B cell (primary cell): ENCODE measurements around the gene MTUS2. TPM values are rescaled to one million over a fixed set of nuclear protein-coding genes. Genes with fewer than 3 reads are reported as not detected.

Source experiments
- ATAC-seq: fragments of 200-7000 bp; cut with Tn5 transposase; one replicate; pipeline ENCODE4 v1.10.0; 2021; ENCODE audit warnings: low read depth, mild to moderate bottlenecking, moderate number of reproducible peaks, moderate library complexity
- CTCF ChIA-PET: fragments of 350-600 bp; sonication (Branson Sonifier 250); formaldehyde crosslinking; loops from one replicate; lab custom pipeline; 2021; ENCODE audit warnings: antibody characterized with exemption, inconsistent platforms; lab: Charles Lee
- POLR2A ChIA-PET: fragments of 350-600 bp; sonication (Branson Sonifier 250); formaldehyde crosslinking; loops from one replicate; lab custom pipeline; 2021; ENCODE audit warnings: antibody characterized with exemption; lab: Charles Lee
- DNase-seq: peaks from one replicate; pipeline ENCODE4 v3.0.0; 2013
- H2AFZ ChIP-seq: 2 replicates; pipeline ENCODE4 v1.6.1; 2012; ENCODE audit warnings: mild to moderate bottlenecking, low read depth, low read length; ENCODE audit not compliant: insufficient read depth, poor library complexity, severe bottlenecking
- H3K27ac ChIP-seq, 2 donors: 1 replicate in 1 of 2; 2 replicates in 1 of 2; pipeline ENCODE4 v1.5.1; 2012 to 2013; ENCODE audit warnings: low read length in 2 of 2, mild to moderate bottlenecking in 2 of 2, moderate library complexity in 1 of 2
- H3K27me3 ChIP-seq, 4 experiments: fragments of 200-600 bp in 1 of 4; sonication (generic) in 1 of 4; replicated peaks in 1 of 4; 1 replicate in 2 of 4; 2 replicates in 2 of 4; pipeline versions ENCODE4 v1.6.1 to v1.7.0; 2013 to 2016; ENCODE audit warnings: low read length in 3 of 4, mild to moderate bottlenecking in 2 of 4, mixed read lengths in 1 of 4, moderate library complexity in 1 of 4; ENCODE audit not compliant: insufficient read depth in 4 of 4, control insufficient read depth in 3 of 4; ENCODE audit errors: control extremely low read depth in 1 of 4
- H3K36me3 ChIP-seq, 2 experiments: replicated peaks in 1 of 2; 1 replicate in 1 of 2; 2 replicates in 1 of 2; pipeline versions ENCODE4 v1.6.1 to v1.7.1; 2013; ENCODE audit warnings: low read length in 1 of 2; ENCODE audit not compliant: insufficient read depth in 2 of 2, control insufficient read depth in 1 of 2; ENCODE audit errors: control extremely low read depth in 1 of 2, extremely low read depth in 1 of 2
- H3K4me1 ChIP-seq, 2 donors: fragments of 200-600 bp in 1 of 2; sonication (generic) in 1 of 2; 1 replicate in 1 of 2; 2 replicates in 1 of 2; pipeline versions ENCODE4 v1.5.1 to v1.6.1; 2013 to 2017; ENCODE audit warnings: low read length in 2 of 2; ENCODE audit not compliant: control insufficient read depth in 2 of 2, insufficient read depth in 2 of 2
- H3K4me2 ChIP-seq: replicated peaks from 2 replicates; pipeline ENCODE3; 2012; ENCODE audit warnings: mild to moderate bottlenecking, low read depth, low read length; ENCODE audit not compliant: poor library complexity, severe bottlenecking
- H3K4me3 ChIP-seq, 5 experiments: fragments of 200-600 bp in 1 of 5; sonication (generic) in 1 of 5; 1 replicate in 3 of 5; 2 replicates in 2 of 5; pipeline versions ENCODE4 v1.5.1 to v1.7.0; 2011 to 2016; ENCODE audit warnings: low read length in 4 of 5, mild to moderate bottlenecking in 4 of 5, low read depth in 2 of 5, control low read depth in 1 of 5, moderate library complexity in 1 of 5; ENCODE audit not compliant: insufficient read depth in 1 of 5; ENCODE audit errors: control extremely low read depth in 1 of 5, extremely low read depth in 1 of 5
- H3K79me2 ChIP-seq: fragments of 200-600 bp; sonication (generic); one replicate; pipeline ENCODE4 v1.6.0; 2016; ENCODE audit warnings: low read length; ENCODE audit not compliant: control insufficient read depth, insufficient read depth
- H3K9ac ChIP-seq: fragments of 200-600 bp; sonication (generic); 2 replicates; pipeline ENCODE4 v1.6.1; 2017; ENCODE audit warnings: mild to moderate bottlenecking, low read length, moderate library complexity
- H3K9me3 ChIP-seq, 3 donors: one replicate each; pipeline versions ENCODE4 v1.6.1 to v1.7.1; 2013; ENCODE audit warnings: low read length in 2 of 3; ENCODE audit not compliant: control insufficient read depth in 2 of 3, insufficient read depth in 1 of 3; ENCODE audit errors: control extremely low read depth in 1 of 3
- H4K20me1 ChIP-seq: 2 replicates; pipeline ENCODE4 v1.6.0; 2012; ENCODE audit warnings: mild to moderate bottlenecking, low read length; ENCODE audit not compliant: insufficient read depth, control insufficient read depth, poor library complexity, severe bottlenecking
- H3K27ac Mint-ChIP-seq: one replicate; pipeline ENCODE4 v1.8.0; 2021; ENCODE audit warnings: mixed read lengths
- H3K27me3 Mint-ChIP-seq: one replicate; pipeline ENCODE4 v1.8.0; 2021; ENCODE audit warnings: mixed read lengths
- H3K4me1 Mint-ChIP-seq: one replicate; pipeline ENCODE4 v1.8.0; 2021; ENCODE audit warnings: mixed read lengths
- H3K4me3 Mint-ChIP-seq: one replicate; pipeline ENCODE4 v1.8.0; 2021; ENCODE audit warnings: mixed read lengths
- H3K9me3 Mint-ChIP-seq: one replicate; pipeline ENCODE4 v1.8.0; 2022; ENCODE audit warnings: mixed read lengths; ENCODE audit not compliant: insufficient read depth
- CTCF ChIP-seq: fragments of 200-600 bp; IDR thresholded peaks from one replicate; pipeline ENCODE4 v1.8.0; 2022; ENCODE audit warnings: antibody characterized with exemption, mild to moderate bottlenecking
- EZH2 ChIP-seq: IDR thresholded peaks from 2 replicates; pipeline ENCODE4 v1.6.1; 2012; ENCODE audit warnings: borderline replicate concordance, low read depth, mild to moderate bottlenecking, moderate library complexity, low read length; ENCODE audit not compliant: insufficient read depth, poor library complexity, severe bottlenecking
- WGBS: methylation state at CpG from one replicate; pipeline ENCODE4 v1.1.5; 2013; ENCODE audit warnings: missing lambda C conversion rate; ENCODE audit not compliant: insufficient coverage; 5-methylcytosine and 5-hydroxymethylcytosine counted together
- intact Hi-C: fragments of 100-400 bp; cut with micrococcal nuclease; formaldehyde crosslinking; loops from one replicate; pipeline ENCODE4 v1.10.0; 2022
- polyA plus RNA-seq: library from polyadenylated mRNA; depleted of rRNA; stranded (reverse); fragments of >200 nt; gene quantifications from 2 replicates; pipeline ENCODE4 v1.2.3, GENCODE V29; 2012
- total RNA-seq, 2 donors: library from RNA; stranded (reverse); fragments of 120-200 nt in 1 of 2; gene quantifications; 1 replicate in 1 of 2; 2 replicates in 1 of 2; pipeline versions ENCODE4 v1.2.3 to v1.2.4, GENCODE V29; 2013 to 2022

MTUS2 gene
- total and polyA plus RNA-seq, 2 donors (not counting 1 experiment from before 2014, with no cell fraction given): 0.12 TPM; not detected in 1

- H3K4me1 Mint-ChIP-seq: no peaks in the 10 kb centered on the region
- peaks cover 51% of the 10 kb centered on the region for H3K27me3 Mint-ChIP-seq
- 97% methylated on average over 5 of the region's 6 CpGs for WGBS
- no peak overlapping the region for H3K4me3 Mint-ChIP-seq
- Histone ChIP-seq H3K4me1 (no peaks in the 10 kb centered on the region), H3K9ac (no peak overlapping the region), H3K79me2 (no peaks in the 10 kb centered on the region), H2AFZ (no peak overlapping the region), H3K4me2 (no peak overlapping the region), H3K9me3 (no peaks in the 10 kb centered on the region), H3K36me3 (no peaks in the 10 kb centered on the region), H3K4me3 (no peak overlapping the region), H3K27ac (no peak overlapping the region), H4K20me1 (no peaks in the 10 kb centered on the region), H3K27me3 (peaks cover 0 to 17% (median 6%) of the 10 kb centered on the region in 4 experiments)
- POLR2A ChIA-PET: no interaction called here
- H3K9me3 Mint-ChIP-seq: no peaks in the 10 kb centered on the region
- H3K27ac Mint-ChIP-seq: no peak overlapping the region
- ATAC-seq (no peak), DNase-seq (no peak)
- intact Hi-C loops: no loop called here
- CTCF ChIA-PET: interaction anchor here (0.6 to 2.7 kb wide), 3 partner anchors 10 to 309 kb away, joined by 3 to 9 read pairs (median 3); no protein-coding TSS in a partner anchor
- TF ChIP-seq CTCF (no peak), EZH2 (no peak)
Measured at GRCh38 chr13:29355029-29355428, 534.9 kb downstream of the MTUS2 start.

- H3K27ac Mint-ChIP-seq: no peak overlapping the region
- no peaks in the 10 kb centered on the region for H3K9me3 Mint-ChIP-seq
- POLR2A ChIA-PET: no interaction called here
Measured at GRCh38 chr13:29359181-29359580, 539.0 kb downstream of the MTUS2 start.

More at GRCh38 chr13:29359181-29359580, 539.0 kb downstream of the MTUS2 start:
- no peak for ATAC-seq
- Histone ChIP-seq H3K36me3 (no peaks in the 10 kb centered on the region), H2AFZ (no peak overlapping the region), H3K4me2 (no peak overlapping the region), H3K4me1 (peaks cover 0 to 4% of the 10 kb centered on the region in 2 donors), H3K9me3 (no peaks in the 10 kb centered on the region), H3K27me3 (peaks cover 0 to 9% (median 4%) of the 10 kb centered on the region in 4 experiments), H3K4me3 (no peak overlapping the region), H3K27ac (no peak overlapping the region), H4K20me1 (no peaks in the 10 kb centered on the region), H3K9ac (no peak overlapping the region), H3K79me2 (no peaks in the 10 kb centered on the region)
- intact Hi-C loops: no loop called here
- TF ChIP-seq CTCF: no peak
- TF ChIP-seq EZH2: no peak
- Mint-ChIP-seq H3K27me3 (peaks cover 37% of the 10 kb centered on the region), H3K4me1 (peaks cover 2% of the 10 kb centered on the region), H3K4me3 (no peak overlapping the region)
- DNase-seq: no peak
- CTCF ChIA-PET: no interaction called here
- WGBS: 96% methylated on average over 19 of the region's 19 CpGs
